Left renal pelvis (tissue), 4 donors: Measurements from ENCODE around the gene FUBP3. TPM values are rescaled to one million over a fixed set of nuclear protein-coding genes. Genes with fewer than 3 reads are reported as not detected.

ENCODE experiments used
- DNase-seq, 4 donors: peaks; one replicate each; pipeline ENCODE4 v3.0.0-alpha.2; 2013; ENCODE audit warnings: low read depth in 4 of 4, low spot score in 3 of 4
- polyA plus RNA-seq, 4 donors: library from polyadenylated mRNA; unstranded; fragments of 120-200 nt; gene quantifications; one replicate each; pipeline ENCODE4 v1.2.1, GENCODE V29; 2013; ENCODE audit not compliant: insufficient read length in 4 of 4

The FUBP3 gene
- polyA plus RNA-seq, 4 donors: 63.9 to 88.6 (median 80.9) TPM

GRCh38 chr9:130606887-130607600 lies 27.7 kb downstream of the FUBP3 start:
- DNase-seq: no peak

DNA sequence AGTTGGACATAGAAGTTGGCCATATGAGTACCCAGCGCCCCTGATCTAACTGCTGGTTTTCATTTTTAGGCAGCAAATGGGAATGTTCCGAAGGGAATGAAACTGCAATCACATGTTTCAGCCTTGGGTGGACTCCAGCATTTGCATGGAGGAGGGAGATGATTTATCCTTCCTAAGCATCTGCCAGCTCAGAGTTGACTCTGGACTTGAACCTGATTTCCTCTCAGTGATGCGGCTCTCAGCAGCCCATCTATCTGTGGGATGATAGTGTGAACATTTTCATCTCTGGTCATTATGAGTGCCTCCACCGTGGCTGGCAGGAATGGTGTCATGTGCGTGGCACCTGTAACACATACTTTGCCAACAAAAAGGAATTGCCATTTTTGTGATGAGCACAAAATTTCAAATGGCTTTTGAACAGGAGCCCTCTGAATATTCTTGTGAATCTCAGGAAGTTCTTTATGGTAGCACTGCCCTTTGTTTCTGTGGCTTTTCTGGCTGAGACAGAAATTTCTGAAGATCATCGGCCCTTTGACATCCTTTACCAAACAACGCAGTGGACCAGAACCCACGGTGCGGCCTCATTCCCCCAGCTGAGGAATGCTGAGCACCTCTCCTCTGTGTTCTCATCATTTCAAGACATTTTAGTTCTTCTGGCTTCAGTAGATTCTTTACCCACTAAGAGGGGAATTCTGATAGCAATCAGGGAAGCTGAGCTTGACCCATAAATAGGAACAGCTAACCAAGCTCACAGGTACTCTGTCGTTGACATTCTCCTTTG lies 28.5 kb downstream of the FUBP3 start:
- DNase-seq: no peak

GRCh38 chr9:130608554-130609134 lies 29.3 kb downstream of the FUBP3 start:
- DNase-seq: no peak

DNA sequence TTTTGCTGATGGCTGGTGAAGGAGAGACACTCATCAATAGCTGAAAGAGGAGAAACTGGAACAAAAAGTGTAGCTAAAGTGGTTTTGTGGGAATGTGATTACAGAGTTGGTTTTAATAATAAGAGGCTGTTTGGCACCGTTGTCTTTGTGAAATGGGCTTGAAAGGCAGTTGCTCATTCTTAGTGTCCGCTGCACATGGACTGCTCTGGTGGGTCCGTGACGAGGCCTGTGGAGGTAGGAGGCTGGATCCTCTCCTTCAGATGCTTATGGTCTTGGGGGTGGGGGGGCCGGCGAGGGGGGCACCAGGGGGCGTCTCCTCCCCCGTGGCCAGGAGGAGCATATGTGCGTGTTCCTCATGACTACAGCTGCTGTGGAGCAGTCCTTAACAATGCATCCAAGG lies 29.8 kb downstream of the FUBP3 start:
- no peak for DNase-seq

DNA sequence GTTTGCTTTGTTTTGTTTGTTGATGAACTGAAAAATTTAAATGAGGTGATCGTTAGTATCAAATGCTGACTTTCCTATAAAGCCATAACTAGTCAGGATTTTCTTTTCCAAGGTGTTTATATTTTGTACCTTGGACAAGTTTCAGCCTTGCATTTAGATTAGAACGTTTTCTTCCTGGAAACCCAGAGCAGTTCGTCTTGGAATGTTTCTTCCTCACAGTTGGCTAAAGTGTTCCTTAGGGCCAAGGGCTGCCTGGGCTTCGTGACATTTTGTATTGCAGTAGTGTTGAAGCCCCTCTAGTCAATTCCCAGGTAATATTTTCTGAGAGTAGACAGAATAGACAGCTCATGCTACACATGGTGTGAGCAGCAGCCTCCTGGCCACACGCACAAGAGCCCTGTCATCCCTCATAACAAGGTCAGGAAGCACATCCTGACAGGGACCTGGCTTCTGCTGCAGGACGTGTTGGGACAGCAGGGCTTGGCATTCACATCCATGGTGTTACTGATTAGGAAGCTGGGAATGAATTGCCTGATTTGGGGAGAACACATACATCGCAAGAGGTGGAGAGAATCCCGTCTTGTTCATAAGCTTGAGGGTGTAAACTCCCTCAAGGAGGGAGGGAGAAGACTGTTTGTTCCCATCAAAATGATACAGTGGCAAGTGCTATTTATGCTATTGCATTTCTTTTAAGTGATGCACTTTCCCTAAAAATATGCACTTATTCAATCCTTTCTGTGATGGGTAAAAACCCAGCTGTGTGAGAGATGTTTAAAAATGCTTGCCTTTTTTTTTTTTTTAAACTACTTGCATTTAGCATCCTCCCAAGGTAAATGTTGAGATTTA lies 31.7 kb downstream of the FUBP3 start:
- no peak for DNase-seq

DNA sequence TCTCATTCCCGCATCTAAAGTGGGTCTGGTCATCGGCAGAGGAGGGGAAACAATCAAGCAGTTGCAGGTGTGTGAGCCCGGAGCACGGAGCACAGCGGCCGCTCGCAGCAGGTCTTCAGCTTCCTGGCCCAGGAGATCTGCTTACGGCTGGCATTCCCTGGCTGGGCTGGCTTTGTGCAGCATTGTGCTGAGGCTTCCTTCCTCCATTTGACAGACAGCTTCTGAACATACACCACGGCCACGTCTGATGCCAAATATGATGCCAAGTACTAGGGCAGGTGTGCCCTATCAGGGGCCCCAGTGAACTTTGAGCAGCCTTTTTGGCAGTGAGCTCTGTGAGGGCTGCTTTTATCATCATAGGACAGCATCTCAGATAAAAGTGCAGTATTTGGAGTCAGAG lies 37.1 kb downstream of the FUBP3 start:
- DNase-seq: no peak

- no peak for DNase-seq
Observed at GRCh38 chr9:130623466-130623865, 44.1 kb downstream of the FUBP3 start.

DNA sequence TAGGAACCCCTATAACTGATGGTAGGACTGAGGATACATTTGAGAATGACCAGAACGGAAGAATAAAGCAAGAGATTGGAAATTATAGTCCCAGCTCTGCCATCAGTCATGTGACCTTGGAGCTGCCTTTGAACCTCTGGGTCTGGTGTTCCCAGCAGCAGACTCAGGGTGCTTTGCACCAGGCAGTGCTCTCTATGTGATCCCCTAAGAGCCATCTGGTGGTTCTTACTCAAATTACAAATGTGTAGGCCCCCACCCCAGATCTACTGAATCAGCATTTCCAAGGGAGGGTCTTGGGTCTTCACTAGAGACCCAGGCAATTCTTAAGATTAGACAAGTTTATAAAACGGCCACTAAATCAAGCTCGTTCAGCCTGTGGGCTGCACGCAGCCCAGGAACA lies 44.8 kb downstream of the FUBP3 start:
- DNase-seq: no peak

GRCh38 chr9:130626249-130626996 lies 47.0 kb downstream of the FUBP3 start:
- no peak for DNase-seq

DNA sequence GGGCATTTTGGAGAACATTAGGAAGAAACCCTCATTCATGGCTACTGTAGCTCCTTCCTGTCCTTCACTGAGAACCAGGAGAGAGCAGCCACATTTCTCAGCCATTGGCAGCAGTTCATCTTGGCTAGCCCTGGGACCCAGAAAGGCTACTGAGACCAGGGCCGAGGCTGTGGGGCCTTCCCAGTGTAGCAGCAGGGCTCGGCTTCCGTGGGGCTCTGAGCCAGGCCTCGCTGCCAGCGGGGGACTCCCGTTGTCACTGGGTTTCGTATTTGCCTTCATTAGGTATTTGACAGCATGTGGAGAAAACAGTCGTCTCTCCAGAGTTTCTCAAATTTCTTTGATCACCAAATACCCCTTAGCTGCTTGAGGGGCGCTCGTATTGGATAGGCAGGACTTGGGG lies 47.7 kb downstream of the FUBP3 start:
- DNase-seq: no peak

DNA sequence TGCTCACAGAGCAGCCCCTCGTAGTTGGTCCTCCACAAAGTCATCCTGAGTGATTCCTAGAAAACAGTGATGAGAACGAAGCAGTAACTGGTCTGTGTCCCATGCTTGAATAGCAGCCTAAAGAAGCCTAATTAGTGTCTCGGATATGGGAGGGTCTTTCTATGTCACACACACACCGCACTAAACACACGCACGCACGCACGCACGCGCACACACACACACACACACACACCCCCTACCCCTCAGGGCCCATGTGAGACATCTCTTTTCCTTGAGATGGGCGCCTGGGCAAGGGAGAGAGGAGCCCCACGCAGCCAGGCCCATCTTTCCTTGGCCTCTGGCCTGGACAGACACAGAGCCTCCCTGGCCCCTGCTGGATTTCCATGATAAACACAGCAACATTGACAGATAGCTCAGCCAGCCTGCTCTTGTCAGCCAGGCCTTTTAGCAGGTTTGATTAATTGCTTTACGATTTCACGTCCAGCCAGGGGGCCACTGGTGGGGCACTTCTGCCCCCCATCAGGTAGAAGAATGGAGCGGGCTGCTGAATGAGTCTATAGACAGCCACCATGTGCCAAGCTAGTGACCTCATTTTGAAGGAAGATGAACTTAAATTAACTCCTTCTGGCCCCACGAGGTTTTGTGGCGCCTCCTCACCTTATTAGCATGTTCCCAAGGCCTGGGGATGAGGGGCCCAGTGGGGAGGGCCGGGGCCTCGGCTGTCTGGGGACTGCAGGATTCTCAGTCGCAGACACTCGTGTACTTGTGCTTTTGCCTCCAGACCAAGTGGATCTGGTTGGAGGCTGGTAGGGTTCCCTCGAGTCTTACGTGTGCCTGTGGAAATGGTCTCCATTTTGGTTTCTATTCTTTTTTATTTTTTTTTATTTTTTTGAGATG lies 48.8 kb downstream of the FUBP3 start:
- no peak for DNase-seq

GRCh38 chr9:130629443-130630070 lies 50.2 kb downstream of the FUBP3 start:
- DNase-seq: no peak

DNA sequence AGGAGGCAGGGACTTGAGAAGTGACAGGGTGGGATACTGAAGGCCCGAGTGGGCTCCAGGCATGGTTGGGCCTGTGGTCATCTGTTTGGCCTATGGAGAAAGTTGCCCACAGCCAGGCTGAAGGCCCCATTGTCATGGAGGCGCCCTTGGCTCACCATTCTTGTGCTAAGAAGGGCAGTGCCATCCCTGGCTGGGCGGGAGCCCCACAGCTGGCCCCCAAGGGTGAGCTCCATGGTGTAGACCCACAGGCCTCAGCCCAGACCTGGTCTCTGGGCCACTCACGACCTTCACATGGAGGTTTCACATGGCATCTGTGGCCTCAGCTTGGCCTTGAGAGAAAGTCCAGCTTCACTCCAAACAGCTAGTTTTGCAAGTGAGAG lies 50.7 kb downstream of the FUBP3 start:
- DNase-seq: no peak

DNA sequence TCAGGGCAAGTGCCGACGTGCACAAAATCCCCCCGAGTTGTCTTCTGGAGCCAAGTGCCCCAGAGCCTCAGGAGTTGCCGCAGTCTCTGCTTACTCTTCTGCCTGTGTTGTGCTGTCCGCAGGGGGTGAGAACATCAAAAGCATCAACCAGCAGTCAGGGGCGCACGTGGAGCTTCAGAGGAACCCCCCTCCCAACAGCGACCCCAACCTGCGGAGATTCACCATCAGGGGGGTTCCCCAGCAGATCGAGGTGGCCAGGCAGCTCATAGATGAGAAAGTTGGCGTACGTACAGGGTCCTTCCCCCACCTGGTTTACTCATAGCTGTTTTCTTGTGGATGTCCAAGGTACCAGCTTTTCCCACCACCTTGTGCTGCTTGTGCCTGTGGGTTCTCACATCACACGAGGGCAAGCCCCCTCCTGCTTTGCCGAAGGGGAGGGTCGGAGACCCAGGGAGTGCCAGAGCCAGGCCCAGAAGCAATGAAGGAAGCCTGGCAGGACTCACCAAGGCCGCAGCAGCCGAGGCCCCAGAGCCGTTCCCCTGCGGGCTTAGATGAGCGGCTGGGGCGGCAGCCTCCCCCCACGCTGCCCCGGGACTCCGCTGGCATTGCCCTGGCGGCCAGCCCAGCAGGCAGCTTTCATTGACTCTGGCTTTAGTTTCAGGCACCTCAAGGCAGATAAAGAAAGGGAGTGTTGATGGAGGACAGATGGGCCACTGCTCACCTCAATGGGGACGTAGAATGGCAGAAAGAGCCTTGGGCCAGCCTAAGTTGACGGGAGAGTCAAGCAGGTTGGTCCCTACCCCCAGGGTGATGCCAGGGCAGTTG lies 51.3 kb downstream of the FUBP3 start:
- no peak for DNase-seq

GRCh38 chr9:130631331-130632080 lies 52.1 kb downstream of the FUBP3 start:
- no peak for DNase-seq

GRCh38 chr9:130632081-130632710 lies 52.8 kb downstream of the FUBP3 start:
- no peak for DNase-seq

DNA sequence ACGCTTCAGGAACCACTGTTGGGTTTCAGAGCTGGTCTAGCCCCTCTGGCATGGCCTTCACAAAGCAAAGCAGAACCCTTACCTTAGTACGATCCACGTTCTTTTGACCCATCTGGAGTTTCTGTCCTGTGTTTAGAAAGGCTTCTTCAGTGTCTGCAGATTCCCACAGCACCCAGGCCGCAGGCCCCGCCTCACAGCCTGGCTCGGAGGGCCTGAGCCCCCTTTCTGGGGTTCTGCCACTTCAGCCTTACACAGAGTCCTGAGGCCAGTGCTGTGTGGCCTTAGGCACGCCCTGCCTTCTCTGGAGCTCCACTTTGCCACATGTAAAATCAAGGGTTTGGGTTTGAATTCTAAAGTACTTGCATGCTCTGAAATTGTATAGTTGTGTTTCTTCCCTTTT lies 53.5 kb downstream of the FUBP3 start:
- no peak for DNase-seq
